H1 (cell line): ENCODE data around the gene SIAH3. TPM values are rescaled to one million over a fixed set of nuclear protein-coding genes. Genes with fewer than 3 reads are reported as not detected.

ENCODE experiments used
- JUN ChIP-seq: IDR thresholded peaks from 2 replicates; pipeline ENCODE4 v1.6.1; 2011; ENCODE audit warnings: low read depth, mild to moderate bottlenecking, improper control_type of control experiment, low read length
- polyA plus RNA-seq, 7 experiments: library from polyadenylated mRNA; depleted of rRNA in 3 of 7; stranded (reverse) in 5 of 7; unstranded in 2 of 7; fragments of >200 nt in 5 of 7; fragments of 200-250 nt in 2 of 7; gene quantifications; 1 replicate in 5 of 7; 2 replicates in 1 of 7; 4 replicates in 1 of 7; pipeline versions ENCODE4 v1.2.1 to v1.2.3, GENCODE V29; 2011 to 2013; ENCODE audit warnings: missing spikeins in 2 of 7, mixed read lengths in 2 of 7
- total RNA-seq: library from RNA; stranded (reverse); fragmentation: NEBNext Ultra II Directional; extraction: Animal tissue kit (Norgen Biotek cat#: 25700); gene quantifications from 2 replicates; pipeline ENCODE4 v1.2.1, GENCODE V29; 2021

Gene SIAH3
- total and polyA plus RNA-seq, 2 of the 8 experiments (the other 6 are each of a cell fraction or from before 2014, with no cell fraction given): 0.15 to 0.17 TPM

DNA sequence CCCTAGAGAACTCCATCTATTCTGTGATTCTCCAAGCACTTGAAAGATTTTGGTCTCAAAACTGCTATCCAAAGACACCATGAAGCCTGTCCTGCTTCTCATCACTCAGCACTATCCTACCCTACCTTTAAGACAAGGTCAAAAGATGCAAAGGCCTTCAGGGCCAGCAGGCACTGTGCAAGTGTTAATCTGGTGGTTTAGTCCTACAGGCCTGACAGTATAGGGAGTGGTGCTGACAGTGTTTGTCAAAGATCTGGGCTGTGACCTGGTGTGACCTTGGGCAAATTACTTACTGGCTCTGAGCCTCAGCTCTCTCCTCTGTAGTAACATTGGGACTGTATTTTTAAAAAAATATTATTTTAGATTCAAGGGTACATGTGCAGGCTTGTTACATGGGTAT is 28.0 kb downstream of the SIAH3 start (continued):
- no peak for TF ChIP-seq JUN
